HL-60 (cell line): ENCODE results near the gene SLC43A1.

Experiments used
- DNase-seq, 2 experiments: peaks; one replicate each; pipeline ENCODE4 v3.0.0-alpha.2; 2010 to 2020; ENCODE audit warnings: low read depth in 1 of 2, low spot score in 1 of 2
- H3K27ac ChIP-seq: fragments of 250-450 bp; sonication (Bioruptor Pico); replicated peaks from 2 replicates; pipeline ENCODE4 v1.5.1; 2020; ENCODE audit warnings: mild to moderate bottlenecking, moderate library complexity
- H3K27me3 ChIP-seq: fragments of 250-450 bp; sonication (Bioruptor Pico); 2 replicates; pipeline ENCODE4 v1.5.1; 2021; ENCODE audit warnings: mild to moderate bottlenecking, moderate library complexity; ENCODE audit not compliant: insufficient read depth, poor library complexity, severe bottlenecking
- H3K4me3 ChIP-seq: replicated peaks from 2 replicates; pipeline ENCODE4 v1.5.1; 2011; ENCODE audit warnings: mild to moderate bottlenecking, control low read depth, low read length; ENCODE audit not compliant: insufficient read depth
- GABPA ChIP-seq: IDR thresholded peaks from 2 replicates; pipeline ENCODE4 v1.6.1; 2012; ENCODE audit warnings: low read depth
- POLR2AphosphoS5 ChIP-seq: IDR thresholded peaks from 2 replicates; pipeline ENCODE4 v1.6.1; 2012; ENCODE audit warnings: low read depth
- SPI1 ChIP-seq: IDR thresholded peaks from 2 replicates; pipeline ENCODE4 v1.6.1; 2012; ENCODE audit warnings: low read depth, mild to moderate bottlenecking, borderline replicate concordance
- TF ChIP-seq, protein P1 (sequence below): IDR thresholded peaks from 2 replicates; pipeline ENCODE4 v1.6.1; 2012; ENCODE audit warnings: low read depth; ENCODE audit not compliant: insufficient replicate concordance
- TF ChIP-seq, protein P2 (sequence below): IDR thresholded peaks from one replicate; pipeline ENCODE4 v1.5.1; 2011; ENCODE audit warnings: low read length, control low read depth, inconsistent platforms; ENCODE audit not compliant: insufficient read depth

SLC43A1 gene

DNA sequence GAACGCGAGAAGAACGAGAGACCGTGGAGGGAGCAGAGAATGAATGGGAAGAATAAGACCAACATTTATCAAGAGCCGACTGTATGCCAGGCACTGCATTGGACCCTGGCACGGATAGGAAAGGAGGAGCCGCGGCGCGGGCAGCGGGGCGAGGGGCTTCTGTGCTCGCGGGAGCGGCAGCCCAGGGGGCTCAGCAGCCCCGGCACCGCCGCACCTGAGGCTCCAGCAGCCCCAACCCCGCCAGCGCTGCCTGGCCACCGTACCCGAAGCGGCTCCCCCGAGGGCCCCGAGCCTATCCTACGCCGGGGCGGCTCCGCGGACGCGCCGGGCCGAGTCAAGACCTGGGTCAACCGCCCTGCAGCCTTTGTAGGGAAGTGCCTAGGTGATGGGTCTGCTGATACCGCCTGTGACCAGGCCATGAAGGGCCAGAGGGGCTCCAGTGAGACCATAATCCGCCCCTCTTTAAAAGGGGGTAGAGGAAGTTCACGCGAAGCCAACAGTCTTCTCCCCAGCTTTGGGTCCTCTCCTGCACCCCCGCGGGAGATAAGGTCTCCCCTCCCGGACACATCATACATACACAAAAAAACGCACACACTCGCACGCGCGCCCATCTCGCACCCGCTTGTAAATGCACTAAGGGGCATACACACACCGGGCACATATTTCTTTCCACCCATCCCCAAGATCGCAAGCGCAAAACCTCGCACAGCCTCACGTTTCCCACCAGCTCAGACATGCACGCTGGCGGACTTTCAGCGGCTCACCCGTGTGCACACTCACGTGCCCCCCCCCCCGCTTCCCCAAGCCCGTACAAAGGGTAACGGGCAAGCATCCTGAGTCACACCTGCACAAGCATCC, 56.1 kb downstream of the SLC43A1 start:
- TF ChIP-seq, protein P1, sequence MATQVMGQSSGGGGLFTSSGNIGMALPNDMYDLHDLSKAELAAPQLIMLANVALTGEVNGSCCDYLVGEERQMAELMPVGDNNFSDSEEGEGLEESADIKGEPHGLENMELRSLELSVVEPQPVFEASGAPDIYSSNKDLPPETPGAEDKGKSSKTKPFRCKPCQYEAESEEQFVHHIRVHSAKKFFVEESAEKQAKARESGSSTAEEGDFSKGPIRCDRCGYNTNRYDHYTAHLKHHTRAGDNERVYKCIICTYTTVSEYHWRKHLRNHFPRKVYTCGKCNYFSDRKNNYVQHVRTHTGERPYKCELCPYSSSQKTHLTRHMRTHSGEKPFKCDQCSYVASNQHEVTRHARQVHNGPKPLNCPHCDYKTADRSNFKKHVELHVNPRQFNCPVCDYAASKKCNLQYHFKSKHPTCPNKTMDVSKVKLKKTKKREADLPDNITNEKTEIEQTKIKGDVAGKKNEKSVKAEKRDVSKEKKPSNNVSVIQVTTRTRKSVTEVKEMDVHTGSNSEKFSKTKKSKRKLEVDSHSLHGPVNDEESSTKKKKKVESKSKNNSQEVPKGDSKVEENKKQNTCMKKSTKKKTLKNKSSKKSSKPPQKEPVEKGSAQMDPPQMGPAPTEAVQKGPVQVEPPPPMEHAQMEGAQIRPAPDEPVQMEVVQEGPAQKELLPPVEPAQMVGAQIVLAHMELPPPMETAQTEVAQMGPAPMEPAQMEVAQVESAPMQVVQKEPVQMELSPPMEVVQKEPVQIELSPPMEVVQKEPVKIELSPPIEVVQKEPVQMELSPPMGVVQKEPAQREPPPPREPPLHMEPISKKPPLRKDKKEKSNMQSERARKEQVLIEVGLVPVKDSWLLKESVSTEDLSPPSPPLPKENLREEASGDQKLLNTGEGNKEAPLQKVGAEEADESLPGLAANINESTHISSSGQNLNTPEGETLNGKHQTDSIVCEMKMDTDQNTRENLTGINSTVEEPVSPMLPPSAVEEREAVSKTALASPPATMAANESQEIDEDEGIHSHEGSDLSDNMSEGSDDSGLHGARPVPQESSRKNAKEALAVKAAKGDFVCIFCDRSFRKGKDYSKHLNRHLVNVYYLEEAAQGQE = no peak
- TF ChIP-seq POLR2AphosphoS5 (no peak), SPI1 (peak; percentile 7; the same call in 1 of the 2 replicates), GABPA (no peak)
- TF ChIP-seq, protein P2, sequence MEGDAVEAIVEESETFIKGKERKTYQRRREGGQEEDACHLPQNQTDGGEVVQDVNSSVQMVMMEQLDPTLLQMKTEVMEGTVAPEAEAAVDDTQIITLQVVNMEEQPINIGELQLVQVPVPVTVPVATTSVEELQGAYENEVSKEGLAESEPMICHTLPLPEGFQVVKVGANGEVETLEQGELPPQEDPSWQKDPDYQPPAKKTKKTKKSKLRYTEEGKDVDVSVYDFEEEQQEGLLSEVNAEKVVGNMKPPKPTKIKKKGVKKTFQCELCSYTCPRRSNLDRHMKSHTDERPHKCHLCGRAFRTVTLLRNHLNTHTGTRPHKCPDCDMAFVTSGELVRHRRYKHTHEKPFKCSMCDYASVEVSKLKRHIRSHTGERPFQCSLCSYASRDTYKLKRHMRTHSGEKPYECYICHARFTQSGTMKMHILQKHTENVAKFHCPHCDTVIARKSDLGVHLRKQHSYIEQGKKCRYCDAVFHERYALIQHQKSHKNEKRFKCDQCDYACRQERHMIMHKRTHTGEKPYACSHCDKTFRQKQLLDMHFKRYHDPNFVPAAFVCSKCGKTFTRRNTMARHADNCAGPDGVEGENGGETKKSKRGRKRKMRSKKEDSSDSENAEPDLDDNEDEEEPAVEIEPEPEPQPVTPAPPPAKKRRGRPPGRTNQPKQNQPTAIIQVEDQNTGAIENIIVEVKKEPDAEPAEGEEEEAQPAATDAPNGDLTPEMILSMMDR = no peak
- Histone ChIP-seq H3K4me3 (peak overlapping the region; percentile 53), H3K27ac (no peak overlapping the region), H3K27me3 (no peaks in the 10 kb centered on the region)
- DNase-seq = no peak

DNA sequence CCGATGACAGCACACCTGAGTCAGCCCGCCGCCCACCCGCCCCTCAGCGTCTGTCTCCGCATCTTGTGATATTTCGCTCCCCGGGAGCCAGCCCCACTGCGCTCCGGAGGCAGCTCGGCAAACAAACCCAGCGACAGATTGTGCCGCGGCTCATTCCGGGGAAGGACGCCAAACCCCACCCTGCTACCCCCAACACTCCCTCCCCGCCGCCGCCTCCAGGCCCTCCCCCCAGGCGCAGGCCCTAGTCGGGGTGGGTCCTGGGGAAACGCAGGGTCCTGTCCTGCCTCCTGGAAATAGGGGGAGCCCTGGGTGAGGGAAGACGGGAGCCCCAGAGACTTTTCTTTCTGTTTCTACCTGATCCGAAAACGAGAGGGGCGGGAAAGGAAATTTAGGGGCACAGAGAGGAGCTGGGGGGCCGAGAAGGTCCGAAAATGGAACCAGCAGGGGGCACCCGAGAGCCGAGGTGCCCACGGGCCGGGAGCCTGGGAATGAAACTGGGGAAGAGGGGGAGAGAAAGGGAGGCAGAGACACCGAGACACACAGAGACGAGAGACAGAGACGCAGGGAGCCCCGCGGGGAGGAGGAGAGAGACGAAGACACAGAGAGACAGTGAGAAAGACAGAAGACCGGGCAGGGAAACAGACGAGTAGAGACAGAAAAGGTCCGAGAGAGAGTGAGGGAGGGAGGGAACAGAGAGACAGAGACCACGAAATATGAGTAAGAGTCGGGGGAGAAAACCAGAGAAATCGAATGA, 56.9 kb downstream of the SLC43A1 start:
- TF ChIP-seq, protein P1 = no peak
- TF ChIP-seq, protein P2 = peak; percentile 27
- Histone ChIP-seq H3K27me3 (no peaks in the 10 kb centered on the region), H3K27ac (no peak overlapping the region), H3K4me3 (peak overlapping the region; percentile 53)
- no peak for DNase-seq

DNA sequence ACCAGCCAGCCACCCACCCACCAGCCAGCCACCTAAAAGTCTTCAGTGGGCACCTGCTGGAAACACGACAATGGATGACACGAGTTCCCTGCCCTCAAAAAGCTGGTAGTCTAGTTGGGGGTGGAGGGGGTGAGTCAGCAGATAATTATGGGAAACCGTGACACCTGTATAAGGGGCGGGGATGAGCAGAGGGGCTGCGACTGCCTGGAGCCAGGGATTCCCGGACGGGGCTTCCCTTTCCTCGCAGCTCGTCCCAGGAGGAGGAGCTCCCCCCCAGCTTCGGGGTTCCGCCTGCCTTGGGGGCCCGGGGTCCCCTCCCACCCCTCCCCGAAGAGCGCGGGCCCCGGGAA, 57.5 kb downstream of the SLC43A1 start:
- peak overlapping the region; percentile 53; the same call in 1 of the 2 replicates for H3K4me3 ChIP-seq
- TF ChIP-seq, protein P2 = no peak
- no peak for TF ChIP-seq GABPA
- no peak for TF ChIP-seq POLR2AphosphoS5
- TF ChIP-seq SPI1 = no peak
- TF ChIP-seq, protein P1 = no peak
- no peak for DNase-seq
- H3K27ac ChIP-seq = no peak overlapping the region
- H3K27me3 ChIP-seq = no peaks in the 10 kb centered on the region
